ENCODE results near the gene RSPO4. TPM values are rescaled to one million over a fixed set of nuclear protein-coding genes. Genes with fewer than 3 reads are reported as not detected.
"Not testable (repeated sequence)": the region's sequence is repeated elsewhere in the genome, so short reads cannot be mapped to it uniquely, and the experiment has no call there.

RSPO4 gene
- total RNA-seq, 6 donors from 2014 or later, result 0.49 to 11.2 (median 4.4) TPM

DNA sequence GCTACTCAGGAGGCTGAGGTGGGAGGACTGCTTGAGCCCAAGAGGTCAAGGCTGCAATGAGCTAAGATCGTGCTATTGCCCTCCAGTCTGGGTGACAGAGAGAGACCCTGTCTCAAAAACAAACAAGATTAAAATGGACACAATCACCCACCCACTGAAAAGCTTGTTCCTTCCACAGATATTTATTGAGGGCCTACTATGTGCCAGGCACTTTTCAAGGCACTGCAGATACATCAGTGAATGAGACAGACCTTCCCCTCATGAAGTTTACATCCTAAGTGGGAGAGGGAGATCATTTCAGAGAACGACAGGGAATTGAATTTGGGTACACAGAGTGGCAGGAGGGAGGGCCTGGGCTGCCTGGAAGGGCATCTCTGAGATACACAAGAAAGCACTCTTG lies 14.4 kb downstream of the RSPO4 start:
- Histone ChIP-seq H3K36me3 (no peaks in the 10 kb centered on the region), H3K4me1 (peaks cover 0 to 10% (median 0%) of the 10 kb centered on the region in 4 donors), H3K9me3 (no peaks in the 10 kb centered on the region), H3K27me3 (peaks cover 0 to 5% (median 0%) of the 10 kb centered on the region in 4 donors), H3K27ac (no peak overlapping the region), H3K4me3 (no peak overlapping the region)
- ATAC-seq (ENCODE audit: low FRiP score in 2 of 2), result no peak
- DNase-seq, result no peak
- TF ChIP-seq POLR2AphosphoS5 (IDR thresholded peaks at IDR 0.05), result no peak
- no peak for TF ChIP-seq EP300 (IDR thresholded peaks at IDR 0.05)
- 53 to 61% methylated on average over 2 of the region's 2 CpGs for WGBS, 2 donors

GRCh38 chr20:986733-987355 lies 15.3 kb downstream of the RSPO4 start:
- WGBS, 2 donors, result 84 to 87% methylated on average over 4 of the region's 4 CpGs
- DNase-seq, result no peak
- Histone ChIP-seq H3K9me3 (no peaks in the 10 kb centered on the region), H3K4me3 (no peak overlapping the region), H3K4me1 (peaks cover 0 to 10% (median 0%) of the 10 kb centered on the region in 4 donors), H3K27me3 (peaks cover 0 to 5% (median 0%) of the 10 kb centered on the region in 4 donors), H3K27ac (no peak overlapping the region), H3K36me3 (no peaks in the 10 kb centered on the region)
- no peak for ATAC-seq (ENCODE audit: low FRiP score in 2 of 2)
- TF ChIP-seq, protein P1, sequence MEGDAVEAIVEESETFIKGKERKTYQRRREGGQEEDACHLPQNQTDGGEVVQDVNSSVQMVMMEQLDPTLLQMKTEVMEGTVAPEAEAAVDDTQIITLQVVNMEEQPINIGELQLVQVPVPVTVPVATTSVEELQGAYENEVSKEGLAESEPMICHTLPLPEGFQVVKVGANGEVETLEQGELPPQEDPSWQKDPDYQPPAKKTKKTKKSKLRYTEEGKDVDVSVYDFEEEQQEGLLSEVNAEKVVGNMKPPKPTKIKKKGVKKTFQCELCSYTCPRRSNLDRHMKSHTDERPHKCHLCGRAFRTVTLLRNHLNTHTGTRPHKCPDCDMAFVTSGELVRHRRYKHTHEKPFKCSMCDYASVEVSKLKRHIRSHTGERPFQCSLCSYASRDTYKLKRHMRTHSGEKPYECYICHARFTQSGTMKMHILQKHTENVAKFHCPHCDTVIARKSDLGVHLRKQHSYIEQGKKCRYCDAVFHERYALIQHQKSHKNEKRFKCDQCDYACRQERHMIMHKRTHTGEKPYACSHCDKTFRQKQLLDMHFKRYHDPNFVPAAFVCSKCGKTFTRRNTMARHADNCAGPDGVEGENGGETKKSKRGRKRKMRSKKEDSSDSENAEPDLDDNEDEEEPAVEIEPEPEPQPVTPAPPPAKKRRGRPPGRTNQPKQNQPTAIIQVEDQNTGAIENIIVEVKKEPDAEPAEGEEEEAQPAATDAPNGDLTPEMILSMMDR (IDR thresholded peaks at IDR 0.05), result no peak
- TF ChIP-seq POLR2A (IDR thresholded peaks at IDR 0.05), result no peak
- no peak for TF ChIP-seq POLR2AphosphoS5 (IDR thresholded peaks at IDR 0.05)
- no peak for TF ChIP-seq EP300 (IDR thresholded peaks at IDR 0.05)

DNA sequence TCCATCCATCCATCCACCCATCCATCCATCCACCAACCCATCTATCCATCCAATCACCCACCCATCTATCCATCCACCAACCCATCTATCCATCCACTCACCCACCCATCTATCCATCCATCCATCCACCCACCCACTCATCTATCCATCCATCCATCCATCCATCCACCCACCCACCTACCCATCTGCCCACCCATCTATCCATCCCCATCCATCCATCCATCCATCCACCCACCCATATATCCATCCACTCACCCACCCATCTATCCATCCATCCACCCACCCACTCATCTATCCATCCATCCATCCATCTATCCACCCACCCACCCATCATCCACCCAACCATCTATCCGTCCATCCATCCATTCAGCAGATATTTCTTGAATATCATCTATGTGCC lies 17.1 kb downstream of the RSPO4 start:
- H3K27ac ChIP-seq; H3K4me1 ChIP-seq; ATAC-seq (ENCODE audit: low FRiP score in 2 of 2); DNase-seq; H3K9me3 ChIP-seq; H3K27me3 ChIP-seq; H3K4me3 ChIP-seq; H3K36me3 ChIP-seq: not testable (repeated sequence)
- 97 to 100% methylated on average over 1 of the region's 1 CpG for WGBS, 2 donors

GRCh38 chr20:982754-983153 lies 19.4 kb downstream of the RSPO4 start:
- Histone ChIP-seq H3K4me1 (no peaks in the 10 kb centered on the region), H3K9me3 (no peaks in the 10 kb centered on the region), H3K27me3 (no peaks in the 10 kb centered on the region), H3K4me3 (no peak overlapping the region), H3K27ac (no peak overlapping the region), H3K36me3 (no peaks in the 10 kb centered on the region)
- 32 to 43% methylated on average over 5 to 9 of the region's 9 CpGs for WGBS, 2 donors
- TF ChIP-seq POLR2A (IDR thresholded peaks at IDR 0.05), result no peak
- TF ChIP-seq, protein P1 (IDR thresholded peaks at IDR 0.05), result no peak
- TF ChIP-seq POLR2AphosphoS5 (IDR thresholded peaks at IDR 0.05), result no peak
- no peak for TF ChIP-seq EP300 (IDR thresholded peaks at IDR 0.05)
- no peak for DNase-seq
- ATAC-seq (ENCODE audit: low FRiP score in 2 of 2), result no peak

DNA sequence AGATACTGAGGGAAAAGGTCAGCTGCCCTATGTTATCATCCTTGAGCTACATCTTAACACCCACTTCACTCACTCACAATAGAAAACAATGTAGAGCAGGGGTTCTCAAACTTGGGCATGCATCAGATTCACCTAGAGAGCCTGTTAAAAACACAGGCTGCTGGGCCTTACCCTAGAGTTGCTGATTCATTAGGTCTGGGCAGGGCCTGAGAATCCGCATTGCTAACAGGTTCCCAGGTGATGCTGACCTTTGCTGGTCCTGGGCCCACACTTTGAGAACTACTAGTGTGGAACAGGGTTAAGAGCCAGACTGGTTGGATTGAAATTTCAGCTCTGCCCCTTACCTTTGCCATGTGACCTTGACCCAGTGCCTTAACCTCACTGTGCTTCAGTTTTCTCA lies 25.1 kb downstream of the RSPO4 start:
- no peak for ATAC-seq (ENCODE audit: low FRiP score in 2 of 2)
- Histone ChIP-seq H3K4me1 (peaks cover 0 to 5% (median 0%) of the 10 kb centered on the region in 4 donors), H3K27me3 (no peaks in the 10 kb centered on the region), H3K4me3 (no peak overlapping the region), H3K27ac (no peak overlapping the region), H3K9me3 (no peaks in the 10 kb centered on the region), H3K36me3 (no peaks in the 10 kb centered on the region)
- no peak for TF ChIP-seq EP300 (IDR thresholded peaks at IDR 0.05)
- TF ChIP-seq POLR2A (IDR thresholded peaks at IDR 0.05), result no peak
- TF ChIP-seq, protein P1 (IDR thresholded peaks at IDR 0.05), result no peak
- TF ChIP-seq POLR2AphosphoS5 (IDR thresholded peaks at IDR 0.05), result no peak
- no peak for DNase-seq
- 20 to 43% methylated on average over 1 of the region's 1 CpG for WGBS, 2 donors

DNA sequence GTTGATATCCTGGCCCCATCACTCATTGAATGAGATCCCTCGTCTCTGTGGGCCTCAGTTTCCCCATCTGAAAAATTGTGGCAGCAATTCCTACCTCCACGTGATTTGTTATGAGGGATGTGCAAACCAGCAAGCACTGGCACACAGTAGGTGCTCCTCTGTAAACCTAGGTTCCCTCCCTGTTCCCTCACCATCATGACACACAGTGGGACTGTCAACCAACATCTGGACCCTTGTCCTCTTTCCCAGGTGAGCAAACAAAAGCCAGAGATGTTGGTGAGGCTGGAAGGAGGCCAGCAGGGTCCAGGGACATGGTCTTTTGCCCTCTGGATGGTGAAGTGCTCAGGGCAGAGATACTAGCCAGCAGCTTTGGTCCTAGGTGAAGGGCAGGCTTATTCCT lies 26.1 kb downstream of the RSPO4 start:
- 54 to 84% methylated on average over 2 of the region's 2 CpGs for WGBS, 2 donors
- DNase-seq (no peak), ATAC-seq (ENCODE audit: low FRiP score in 2 of 2) (no peak)
- no peak overlapping the region for H3K4me3 ChIP-seq
- TF ChIP-seq POLR2A (IDR thresholded peaks at IDR 0.05) (no peak), EP300 (IDR thresholded peaks at IDR 0.05) (no peak)
- TF ChIP-seq, protein P1 (IDR thresholded peaks at IDR 0.05), result no peak
- H3K4me1 ChIP-seq, result peaks cover 0 to 5% (median 0%) of the 10 kb centered on the region in 4 donors
- H3K27me3 ChIP-seq, result no peaks in the 10 kb centered on the region
- H3K27ac ChIP-seq, result no peak overlapping the region
- H3K36me3 ChIP-seq, result no peaks in the 10 kb centered on the region
- H3K9me3 ChIP-seq, result no peaks in the 10 kb centered on the region
